Subcutaneous abdominal adipose tissue (tissue), 5 donors: ENCODE measurements around the gene TRIO.

Experiments used
- H3K27ac ChIP-seq: one replicate; pipeline ENCODE4 v1.7.0; 2013; ENCODE audit warnings: low read depth, mild to moderate bottlenecking, inconsistent platforms, low read length, moderate library complexity
- H3K27me3 ChIP-seq, 5 donors: one replicate each; pipeline ENCODE4 v1.7.0; 2013; ENCODE audit warnings: low read length in 5 of 5, inconsistent platforms in 1 of 5; ENCODE audit not compliant: control insufficient read depth in 5 of 5, insufficient read depth in 4 of 5
- H3K36me3 ChIP-seq, 5 donors: one replicate each; pipeline ENCODE4 v1.7.0; 2013; ENCODE audit warnings: low read length in 5 of 5; ENCODE audit not compliant: control insufficient read depth in 5 of 5, insufficient read depth in 5 of 5
- H3K4me1 ChIP-seq, 5 donors: one replicate each; pipeline ENCODE4 v1.7.0; 2013; ENCODE audit warnings: low read length in 5 of 5, mild to moderate bottlenecking in 3 of 5, moderate library complexity in 1 of 5; ENCODE audit not compliant: control insufficient read depth in 5 of 5, insufficient read depth in 5 of 5
- H3K4me3 ChIP-seq, 5 donors: one replicate each; pipeline ENCODE4 v1.7.0; 2013; ENCODE audit warnings: low read length in 5 of 5, low read depth in 1 of 5
- H3K9ac ChIP-seq, 5 donors: one replicate each; pipeline ENCODE4 v1.7.0; 2013; ENCODE audit warnings: low read length in 5 of 5, mild to moderate bottlenecking in 4 of 5, moderate library complexity in 3 of 5
- H3K9me3 ChIP-seq, 5 donors: one replicate each; pipeline ENCODE4 v1.7.0; 2013; ENCODE audit warnings: low read length in 5 of 5; ENCODE audit not compliant: control insufficient read depth in 5 of 5
- donor health status: healthy.
- donor health status: healthy.
- donor health status: healthy.
- donor health status: healthy.
- donor health status: healthy.

The TRIO gene

DNA sequence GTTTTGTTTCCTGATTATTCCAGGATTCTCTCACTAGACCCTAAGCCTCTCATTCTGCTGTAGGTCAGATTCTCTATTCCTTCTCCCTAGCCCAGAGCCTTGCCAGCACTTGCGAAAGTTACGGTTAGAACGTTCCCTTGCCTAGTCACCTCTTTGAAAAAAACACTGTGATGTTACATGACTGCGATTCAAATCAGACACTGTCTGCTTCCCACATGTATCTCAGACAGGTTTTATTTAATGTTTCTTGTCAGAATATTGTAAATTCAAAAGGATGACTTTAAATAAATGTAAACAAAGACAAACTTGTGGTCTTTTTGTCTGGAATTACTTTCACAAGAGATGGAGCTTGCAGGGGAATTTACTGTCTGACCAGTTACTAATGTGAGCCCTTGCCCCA is 322.0 kb downstream of the TRIO start:
- peaks cover 31 to 88% (median 68%) of the 10 kb centered on the region in 5 donors for H3K36me3 ChIP-seq
- no peaks in the 10 kb centered on the region for H3K27me3 ChIP-seq
- no peak overlapping the region for H3K4me3 ChIP-seq

DNA sequence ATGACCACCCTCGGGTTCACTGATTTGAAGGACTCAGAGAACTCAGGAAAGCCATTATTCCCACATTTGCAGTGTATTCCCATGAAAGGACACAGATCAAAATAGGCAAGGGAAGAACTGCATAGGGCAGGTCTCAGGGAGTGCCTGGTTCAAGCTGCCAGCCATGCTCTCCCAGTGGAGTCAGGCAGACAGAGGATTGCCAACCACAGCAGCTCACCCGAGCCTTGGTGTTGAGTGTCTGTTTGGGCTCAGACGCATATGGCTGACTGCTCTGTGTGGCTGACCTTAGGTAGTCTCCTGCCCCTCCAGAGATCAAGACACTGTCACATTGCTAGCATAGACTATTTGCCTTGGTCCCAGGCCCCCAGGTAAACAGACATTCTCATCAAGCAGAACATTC is 322.6 kb downstream of the TRIO start:
- Histone ChIP-seq H3K4me1 (peaks cover 2 to 13% (median 8%) of the 10 kb centered on the region in 5 donors), H3K4me3 (no peak overlapping the region), H3K9ac (no peak overlapping the region), H3K9me3 (no peaks in the 10 kb centered on the region), H3K36me3 (peaks cover 35 to 81% (median 62%) of the 10 kb centered on the region in 5 donors), H3K27ac (no peak overlapping the region), H3K27me3 (no peaks in the 10 kb centered on the region)

More for the DNA sequence above, 322.0 kb downstream of the TRIO start:
- no peak overlapping the region for H3K9ac ChIP-seq
- no peaks in the 10 kb centered on the region for H3K9me3 ChIP-seq
- H3K27ac ChIP-seq = no peak overlapping the region
- peaks cover 2 to 13% (median 8%) of the 10 kb centered on the region in 5 donors for H3K4me1 ChIP-seq

DNA sequence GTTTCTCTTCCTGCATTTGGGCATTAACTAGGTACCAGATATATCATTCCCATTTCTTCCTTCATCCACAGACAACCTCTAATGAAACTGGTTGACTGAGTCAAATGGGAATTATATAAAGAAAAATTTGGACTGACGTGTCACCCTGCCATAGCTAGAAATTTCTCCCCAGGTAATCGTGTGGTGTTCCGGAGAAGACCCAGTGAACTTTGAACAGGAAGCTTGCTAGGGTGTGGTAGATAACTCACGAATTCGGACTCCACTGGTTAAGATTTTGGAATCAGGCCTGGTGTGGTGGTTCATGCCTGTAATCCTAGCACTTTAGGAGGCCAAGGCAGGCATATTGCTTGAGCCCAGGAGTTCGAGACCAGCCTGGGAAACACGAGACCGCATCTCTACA is 324.1 kb downstream of the TRIO start:
- Histone ChIP-seq H3K27ac (no peak overlapping the region), H3K4me3 (no peak overlapping the region), H3K27me3 (no peaks in the 10 kb centered on the region), H3K4me1 (peaks cover 2 to 13% (median 8%) of the 10 kb centered on the region in 5 donors), H3K9ac (no peak overlapping the region), H3K36me3 (peaks cover 35 to 79% (median 60%) of the 10 kb centered on the region in 5 donors), H3K9me3 (no peaks in the 10 kb centered on the region)

DNA sequence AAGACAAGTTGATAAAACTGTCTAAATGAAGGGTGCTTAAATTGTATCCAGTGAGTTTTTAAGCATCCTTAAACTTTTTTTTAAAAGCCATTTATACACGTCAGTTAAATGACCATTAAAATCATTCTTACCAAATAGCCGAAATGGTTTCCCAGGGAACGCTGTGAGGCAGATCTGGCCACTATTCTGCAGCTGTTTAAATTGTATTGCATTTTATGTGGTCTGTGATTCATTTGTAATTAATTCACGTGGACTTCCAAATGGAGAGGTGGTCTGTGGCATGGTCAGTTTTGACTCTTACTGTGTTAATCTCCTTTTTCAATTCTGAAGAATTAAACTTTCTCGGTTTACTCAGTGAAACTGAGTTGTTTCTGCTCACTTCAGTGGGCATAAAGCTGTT is 324.7 kb downstream of the TRIO start:
- Histone ChIP-seq H3K27me3 (no peaks in the 10 kb centered on the region), H3K27ac (no peak overlapping the region), H3K4me3 (no peak overlapping the region), H3K36me3 (peaks cover 32 to 79% (median 57%) of the 10 kb centered on the region in 5 donors), H3K4me1 (peaks cover 2 to 13% (median 8%) of the 10 kb centered on the region in 5 donors), H3K9ac (no peak overlapping the region), H3K9me3 (no peaks in the 10 kb centered on the region)

DNA sequence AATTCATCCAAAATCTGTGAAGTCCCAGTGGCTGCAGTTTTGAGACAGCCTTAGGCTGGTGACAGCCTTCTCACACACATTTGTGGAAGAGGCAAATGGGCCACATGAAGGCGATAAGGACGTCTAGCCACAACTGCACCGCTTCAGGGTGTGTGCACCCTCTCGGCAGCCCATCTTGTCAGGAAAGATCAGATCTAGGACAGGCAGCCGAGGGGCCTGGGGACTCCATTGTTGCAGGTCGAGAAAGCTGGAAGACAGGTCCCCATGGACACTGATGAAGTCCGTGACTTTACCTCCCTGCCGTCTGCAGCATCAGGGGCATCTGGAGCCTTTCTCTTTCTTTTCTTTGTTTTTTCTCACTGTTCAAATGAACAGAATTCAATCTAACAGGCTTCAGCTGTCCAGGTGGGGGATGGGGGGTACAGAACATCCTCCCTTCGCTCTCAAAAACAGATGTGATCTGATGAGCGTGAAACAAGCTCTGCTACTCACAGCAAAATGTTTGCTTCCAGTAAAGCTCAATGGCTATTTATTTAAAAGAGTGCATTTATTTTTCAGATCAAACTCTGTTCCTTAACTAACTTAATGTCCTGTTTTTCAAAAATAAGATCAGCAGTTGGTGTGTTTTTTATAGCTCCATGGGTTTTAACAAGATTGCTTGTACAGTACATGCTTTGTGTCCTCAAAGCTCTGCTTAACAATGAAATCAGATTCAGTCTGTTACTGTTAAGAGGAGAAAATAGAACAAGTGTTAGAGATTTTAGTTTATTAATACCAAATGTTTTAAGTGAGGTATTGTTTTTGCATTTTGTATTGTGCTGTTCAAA is 326.6 kb downstream of the TRIO start:
- Histone ChIP-seq H3K9ac (no peak overlapping the region), H3K9me3 (no peaks in the 10 kb centered on the region), H3K27ac (no peak overlapping the region), H3K36me3 (peaks cover 38 to 81% (median 60%) of the 10 kb centered on the region in 5 donors), H3K27me3 (no peaks in the 10 kb centered on the region), H3K4me3 (no peak overlapping the region), H3K4me1 (peaks cover 0 to 9% (median 5%) of the 10 kb centered on the region in 5 donors)

DNA sequence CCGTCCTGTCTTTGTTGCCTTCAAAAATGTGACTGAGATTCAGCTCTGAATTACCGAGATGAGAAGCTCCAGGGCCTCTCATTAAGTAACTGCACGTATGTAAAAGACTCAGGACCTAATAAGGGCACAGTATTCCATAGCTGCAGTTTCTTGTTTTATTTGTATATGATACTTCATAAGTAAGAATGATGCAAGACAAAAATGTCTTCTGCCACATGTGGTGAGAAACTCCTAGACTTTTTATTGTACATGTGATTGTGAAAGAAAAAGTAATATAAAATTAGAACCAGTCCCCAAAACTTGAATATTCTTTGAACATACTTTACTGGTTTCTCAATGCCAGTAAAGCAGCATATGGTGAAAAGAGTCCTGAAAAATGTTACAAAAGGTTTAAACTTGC is 328.4 kb downstream of the TRIO start:
- Histone ChIP-seq H3K9me3 (no peaks in the 10 kb centered on the region), H3K9ac (no peak overlapping the region), H3K4me3 (no peak overlapping the region), H3K36me3 (peaks cover 37 to 83% (median 59%) of the 10 kb centered on the region in 5 donors), H3K4me1 (no peaks in the 10 kb centered on the region), H3K27ac (no peak overlapping the region), H3K27me3 (no peaks in the 10 kb centered on the region)

DNA sequence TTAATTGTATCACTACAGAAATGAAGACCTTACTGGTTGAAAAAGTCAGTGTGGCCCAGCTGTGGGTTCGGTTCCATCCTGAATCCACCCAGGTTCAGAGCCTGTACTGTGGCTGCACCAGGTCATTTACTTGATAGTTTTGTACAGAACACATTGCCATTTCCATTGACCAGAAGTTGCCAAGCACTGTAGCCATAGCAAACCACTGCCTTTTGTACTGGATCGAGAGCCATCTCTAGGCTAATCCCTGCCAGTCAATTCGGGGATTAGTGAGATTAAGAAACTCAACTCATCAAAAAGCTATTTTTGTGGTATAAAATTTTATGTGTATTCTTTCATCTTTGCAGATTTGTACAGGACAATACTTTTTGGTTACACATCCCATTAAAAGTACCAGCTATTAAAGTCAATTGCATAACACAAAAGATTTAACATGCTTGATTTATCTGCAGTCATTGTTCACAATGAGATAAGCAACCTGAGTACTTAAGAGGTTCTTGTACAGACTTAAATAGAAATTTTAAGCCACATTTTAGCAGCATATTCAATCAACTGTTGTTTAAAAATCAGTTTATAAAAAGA is 329.9 kb downstream of the TRIO start:
- no peaks in the 10 kb centered on the region for H3K27me3 ChIP-seq
- H3K4me3 ChIP-seq = no peak overlapping the region
- no peaks in the 10 kb centered on the region for H3K9me3 ChIP-seq
- no peak overlapping the region for H3K27ac ChIP-seq
- H3K36me3 ChIP-seq = peaks cover 46 to 84% (median 69%) of the 10 kb centered on the region in 5 donors
- H3K9ac ChIP-seq = no peak overlapping the region
- H3K4me1 ChIP-seq = no peaks in the 10 kb centered on the region

DNA sequence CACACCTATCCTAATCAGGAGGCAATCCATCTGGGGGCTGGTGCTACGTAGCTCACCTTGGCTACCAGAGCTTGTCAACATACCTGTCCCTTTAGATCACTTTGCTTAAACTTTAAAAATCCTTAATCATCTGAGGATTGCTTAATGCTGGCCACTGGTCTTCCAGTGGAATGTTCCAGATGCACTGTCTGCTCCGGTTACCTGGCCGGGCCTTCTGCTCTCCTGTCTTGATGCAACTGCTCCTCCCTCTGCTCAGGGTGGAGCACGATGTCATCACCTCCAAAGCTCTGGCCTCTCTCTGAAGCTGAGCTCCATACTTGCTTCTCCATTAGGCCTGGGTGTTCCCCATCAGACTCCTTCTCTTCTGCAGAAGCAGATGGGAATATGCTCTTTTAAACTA is 331.9 kb downstream of the TRIO start:
- Histone ChIP-seq H3K27ac (no peak overlapping the region), H3K36me3 (peaks cover 50 to 95% (median 77%) of the 10 kb centered on the region in 5 donors), H3K4me3 (no peak overlapping the region), H3K4me1 (no peaks in the 10 kb centered on the region), H3K9ac (no peak overlapping the region), H3K27me3 (no peaks in the 10 kb centered on the region), H3K9me3 (no peaks in the 10 kb centered on the region)

DNA sequence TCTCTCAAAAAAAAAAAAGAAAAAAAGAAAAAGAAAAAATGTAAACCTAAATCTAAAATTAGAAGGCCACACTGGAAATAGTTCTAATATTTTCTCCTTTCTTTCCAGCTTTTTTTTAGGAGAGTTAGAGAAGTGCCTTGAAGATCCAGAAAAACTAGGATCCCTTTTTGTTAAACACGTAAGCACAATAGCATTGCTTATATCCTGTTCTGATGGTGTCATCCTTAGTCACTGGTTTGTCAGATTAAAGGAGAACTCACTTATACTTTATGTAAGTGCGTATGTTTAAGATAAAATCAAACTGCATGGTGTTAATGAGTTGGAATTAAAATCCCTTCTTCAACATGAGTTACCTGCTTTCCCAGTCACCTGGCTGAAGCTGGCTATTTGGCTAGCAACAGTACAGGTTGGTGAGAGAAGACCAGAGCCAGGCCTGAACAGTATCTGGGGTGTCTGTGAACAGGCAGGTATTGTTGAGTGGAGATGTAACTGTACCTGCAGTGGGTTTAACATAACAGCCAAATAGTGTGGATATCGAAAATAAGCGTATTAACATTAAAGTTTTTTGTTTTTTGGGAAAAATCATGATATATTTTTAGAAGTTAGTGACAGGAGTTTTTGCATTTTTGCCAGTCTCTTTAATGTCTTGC is 333.8 kb downstream of the TRIO start:
- H3K4me1 ChIP-seq = no peaks in the 10 kb centered on the region
- H3K9me3 ChIP-seq = no peaks in the 10 kb centered on the region
- no peak overlapping the region for H3K27ac ChIP-seq
- H3K27me3 ChIP-seq = no peaks in the 10 kb centered on the region
- H3K9ac ChIP-seq = no peak overlapping the region
- H3K36me3 ChIP-seq = peaks cover 45 to 98% (median 82%) of the 10 kb centered on the region in 5 donors
- no peak overlapping the region for H3K4me3 ChIP-seq

DNA sequence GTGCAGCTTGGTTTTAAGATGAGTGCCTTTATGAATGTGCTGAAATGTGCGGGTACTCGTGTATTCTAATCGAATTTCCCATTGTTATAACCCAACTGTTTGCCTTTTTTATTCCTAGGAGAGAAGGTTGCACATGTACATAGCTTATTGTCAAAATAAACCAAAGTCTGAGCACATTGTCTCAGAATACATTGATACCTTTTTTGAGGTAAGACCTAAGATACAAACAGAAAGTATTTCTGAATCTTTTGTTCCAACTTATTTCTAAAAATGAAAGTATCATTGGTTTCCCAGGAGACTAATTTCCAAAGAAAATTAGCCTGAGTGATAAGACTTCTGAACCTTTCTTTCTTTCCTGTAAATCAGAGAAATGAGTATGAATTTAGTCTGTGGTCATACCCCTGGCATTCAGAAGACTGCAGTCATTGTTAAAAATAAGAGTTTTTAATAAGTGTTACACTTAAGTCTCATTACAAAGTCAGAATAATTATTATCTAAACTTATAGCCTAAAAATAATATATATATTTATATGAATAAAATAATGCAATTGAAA is 336.1 kb downstream of the TRIO start:
- no peaks in the 10 kb centered on the region for H3K27me3 ChIP-seq
- peaks cover 40 to 97% (median 88%) of the 10 kb centered on the region in 5 donors for H3K36me3 ChIP-seq
- no peak overlapping the region for H3K4me3 ChIP-seq
- no peaks in the 10 kb centered on the region for H3K4me1 ChIP-seq
- H3K27ac ChIP-seq = no peak overlapping the region
- no peak overlapping the region for H3K9ac ChIP-seq
- no peaks in the 10 kb centered on the region for H3K9me3 ChIP-seq
